Ishikawa (cell line): Measurements from ENCODE around the gene CCDC186.

ENCODE experiments used
- CEBPB ChIP-seq: IDR thresholded peaks from 2 replicates; pipeline ENCODE4 v1.6.1; 2012
- CREB1 ChIP-seq: IDR thresholded peaks from 2 replicates; pipeline ENCODE4 v1.6.1; 2012; ENCODE audit warnings: low read depth
- EP300 ChIP-seq: IDR thresholded peaks from 2 replicates; pipeline ENCODE4 v1.6.1; 2012; ENCODE audit warnings: borderline replicate concordance
- FOXM1 ChIP-seq: IDR thresholded peaks from 2 replicates; pipeline ENCODE4 v1.6.1; 2012; ENCODE audit warnings: low read depth, borderline replicate concordance
- RAD21 ChIP-seq: IDR thresholded peaks from 2 replicates; pipeline ENCODE4 v1.6.1; 2012; ENCODE audit warnings: low read depth
- TAF1 ChIP-seq: IDR thresholded peaks from 2 replicates; pipeline ENCODE4 v1.6.1; 2012; ENCODE audit warnings: low read depth, mild to moderate bottlenecking
- YY1 ChIP-seq: IDR thresholded peaks from 2 replicates; pipeline ENCODE4 v1.6.1; 2012; ENCODE audit warnings: low read depth
- ZBTB7A ChIP-seq: IDR thresholded peaks from 2 replicates; pipeline ENCODE4 v1.6.1; 2012; ENCODE audit warnings: low read depth
- TF ChIP-seq, protein P1 (sequence below): IDR thresholded peaks from 2 replicates; pipeline ENCODE4 v1.6.1; 2012; ENCODE audit warnings: low read depth, mild to moderate bottlenecking
- TF ChIP-seq, protein P2 (sequence below): IDR thresholded peaks from 2 replicates; pipeline ENCODE4 v1.6.1; 2012

DNA sequence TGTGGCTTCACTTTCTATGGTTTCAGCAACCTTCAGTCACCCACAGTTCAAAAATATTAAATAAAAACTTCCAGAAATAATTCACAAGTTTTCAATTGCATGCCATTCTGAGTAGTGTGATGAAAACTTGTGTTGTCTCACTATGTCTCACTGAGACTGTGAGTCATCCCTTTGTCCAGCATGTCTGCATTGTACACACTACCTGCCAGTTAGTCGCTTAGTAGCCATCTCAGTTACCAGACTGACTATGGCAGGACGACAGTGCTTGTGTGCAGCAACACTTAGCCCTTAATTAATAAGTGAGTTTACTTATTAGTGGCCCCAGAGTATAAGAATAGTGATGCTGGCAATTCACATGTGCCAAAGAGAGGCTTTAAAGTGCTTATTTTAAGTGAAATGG, 22.5 kb downstream of the CCDC186 start:
- TF ChIP-seq CEBPB = no peak
- no peak for TF ChIP-seq RAD21
- TF ChIP-seq TAF1 = no peak
- TF ChIP-seq ZBTB7A = no peak
- TF ChIP-seq, protein P1, sequence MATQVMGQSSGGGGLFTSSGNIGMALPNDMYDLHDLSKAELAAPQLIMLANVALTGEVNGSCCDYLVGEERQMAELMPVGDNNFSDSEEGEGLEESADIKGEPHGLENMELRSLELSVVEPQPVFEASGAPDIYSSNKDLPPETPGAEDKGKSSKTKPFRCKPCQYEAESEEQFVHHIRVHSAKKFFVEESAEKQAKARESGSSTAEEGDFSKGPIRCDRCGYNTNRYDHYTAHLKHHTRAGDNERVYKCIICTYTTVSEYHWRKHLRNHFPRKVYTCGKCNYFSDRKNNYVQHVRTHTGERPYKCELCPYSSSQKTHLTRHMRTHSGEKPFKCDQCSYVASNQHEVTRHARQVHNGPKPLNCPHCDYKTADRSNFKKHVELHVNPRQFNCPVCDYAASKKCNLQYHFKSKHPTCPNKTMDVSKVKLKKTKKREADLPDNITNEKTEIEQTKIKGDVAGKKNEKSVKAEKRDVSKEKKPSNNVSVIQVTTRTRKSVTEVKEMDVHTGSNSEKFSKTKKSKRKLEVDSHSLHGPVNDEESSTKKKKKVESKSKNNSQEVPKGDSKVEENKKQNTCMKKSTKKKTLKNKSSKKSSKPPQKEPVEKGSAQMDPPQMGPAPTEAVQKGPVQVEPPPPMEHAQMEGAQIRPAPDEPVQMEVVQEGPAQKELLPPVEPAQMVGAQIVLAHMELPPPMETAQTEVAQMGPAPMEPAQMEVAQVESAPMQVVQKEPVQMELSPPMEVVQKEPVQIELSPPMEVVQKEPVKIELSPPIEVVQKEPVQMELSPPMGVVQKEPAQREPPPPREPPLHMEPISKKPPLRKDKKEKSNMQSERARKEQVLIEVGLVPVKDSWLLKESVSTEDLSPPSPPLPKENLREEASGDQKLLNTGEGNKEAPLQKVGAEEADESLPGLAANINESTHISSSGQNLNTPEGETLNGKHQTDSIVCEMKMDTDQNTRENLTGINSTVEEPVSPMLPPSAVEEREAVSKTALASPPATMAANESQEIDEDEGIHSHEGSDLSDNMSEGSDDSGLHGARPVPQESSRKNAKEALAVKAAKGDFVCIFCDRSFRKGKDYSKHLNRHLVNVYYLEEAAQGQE = no peak
- no peak for TF ChIP-seq EP300
- no peak for TF ChIP-seq FOXM1
- no peak for TF ChIP-seq YY1
- TF ChIP-seq, protein P2, sequence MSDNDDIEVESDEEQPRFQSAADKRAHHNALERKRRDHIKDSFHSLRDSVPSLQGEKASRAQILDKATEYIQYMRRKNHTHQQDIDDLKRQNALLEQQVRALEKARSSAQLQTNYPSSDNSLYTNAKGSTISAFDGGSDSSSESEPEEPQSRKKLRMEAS = no peak
- no peak for TF ChIP-seq CREB1
